ENCODE data around the gene TMF1. TPM values are rescaled to one million over a fixed set of nuclear protein-coding genes. Genes with fewer than 3 reads are reported as not detected.
A peak's percentile ranks its signal among the peaks of the same experiment; 100 is the strongest.

TMF1 gene
- total RNA-seq, 1 donor from 2014 or later, result 19.3 TPM

GRCh38 chr3:69014022-69014580, 38.0 kb downstream of the TMF1 start:
- no peak for TF ChIP-seq CTCF (IDR thresholded peaks at IDR 0.05; ENCODE audit: insufficient read depth, low read length, poor library complexity, severe bottlenecking)
- Histone ChIP-seq H3K4me3 (ENCODE audit: low read depth, low read length) (peak overlapping the region; percentile 76), H3K27me3 (ENCODE audit: control insufficient read depth, insufficient read depth, low read length) (no peaks in the 10 kb centered on the region), H3K36me3 (ENCODE audit: control insufficient read depth, insufficient read depth, low read length) (no peaks in the 10 kb centered on the region)
- no peak for DNase-seq (ENCODE audit: low read depth)

DNA sequence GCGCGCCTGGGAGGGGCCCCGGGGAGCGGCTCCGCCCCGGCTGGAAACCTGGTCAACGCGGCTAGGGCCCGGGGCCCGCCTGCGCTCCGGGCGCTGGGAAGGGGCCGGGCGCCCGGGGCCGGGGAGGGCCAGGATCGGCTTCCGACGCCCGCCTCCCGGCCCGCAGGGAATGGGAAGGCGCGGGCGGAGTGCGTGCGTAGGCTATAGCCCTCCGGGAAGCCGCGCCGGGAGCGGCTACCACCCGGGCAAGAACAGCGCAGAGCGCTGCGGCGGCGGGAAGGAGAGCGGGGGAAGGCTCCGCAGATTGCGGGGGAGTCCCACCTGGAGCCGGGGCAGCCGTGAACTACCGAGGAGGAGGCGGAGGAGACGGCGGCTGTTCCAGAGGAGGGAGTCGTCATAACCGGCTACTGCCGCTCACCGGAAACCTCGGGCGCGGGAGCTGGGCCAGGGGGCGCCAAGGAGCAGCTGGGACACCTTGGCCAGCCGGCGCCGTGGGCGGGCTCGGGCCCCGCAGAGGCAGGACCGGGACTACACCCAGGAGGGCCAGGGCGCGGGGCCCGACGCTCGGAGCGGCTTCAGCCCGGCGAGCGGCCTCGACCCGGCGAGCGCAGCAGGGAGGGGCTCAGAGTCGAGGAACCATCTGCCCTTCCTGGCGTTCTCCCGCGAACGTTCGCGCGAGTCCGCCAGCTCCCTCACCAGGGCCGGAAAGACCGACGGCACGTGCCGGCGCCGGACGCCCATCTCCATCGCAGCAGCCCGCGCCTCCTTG, 38.7 kb downstream of the TMF1 start, which contains the start of gene EOGT:
Gene EOGT (minus strand): TSS at position 432 of the 769 bp plus-strand sequence. CDS start 3,838 bp downstream, outside the sequence.
- H3K4me3 ChIP-seq (ENCODE audit: low read depth, low read length), result peak within 1 kb of the TSS; percentile 76
- no peaks in the 10 kb centered on the region for H3K27me3 ChIP-seq (ENCODE audit: control insufficient read depth, insufficient read depth, low read length)
- peak; percentile 43 for DNase-seq (ENCODE audit: low read depth)
- TF ChIP-seq CTCF (IDR thresholded peaks at IDR 0.05; ENCODE audit: insufficient read depth, low read length, poor library complexity, severe bottlenecking), result peak; percentile 58
- peaks cover 3% of the 10 kb centered on the region for H3K36me3 ChIP-seq (ENCODE audit: control insufficient read depth, insufficient read depth, low read length)

- no peak for TF ChIP-seq CTCF (IDR thresholded peaks at IDR 0.05; ENCODE audit: insufficient read depth, low read length, poor library complexity, severe bottlenecking)
- DNase-seq (ENCODE audit: low read depth), result no peak
- peaks cover 3% of the 10 kb centered on the region for H3K36me3 ChIP-seq (ENCODE audit: control insufficient read depth, insufficient read depth, low read length)
- H3K4me3 ChIP-seq (ENCODE audit: low read depth, low read length), result peak overlapping the region; percentile 76
- no peaks in the 10 kb centered on the region for H3K27me3 ChIP-seq (ENCODE audit: control insufficient read depth, insufficient read depth, low read length)
Observed at GRCh38 chr3:69012800-69013252, 39.3 kb downstream of the TMF1 start.

DNA sequence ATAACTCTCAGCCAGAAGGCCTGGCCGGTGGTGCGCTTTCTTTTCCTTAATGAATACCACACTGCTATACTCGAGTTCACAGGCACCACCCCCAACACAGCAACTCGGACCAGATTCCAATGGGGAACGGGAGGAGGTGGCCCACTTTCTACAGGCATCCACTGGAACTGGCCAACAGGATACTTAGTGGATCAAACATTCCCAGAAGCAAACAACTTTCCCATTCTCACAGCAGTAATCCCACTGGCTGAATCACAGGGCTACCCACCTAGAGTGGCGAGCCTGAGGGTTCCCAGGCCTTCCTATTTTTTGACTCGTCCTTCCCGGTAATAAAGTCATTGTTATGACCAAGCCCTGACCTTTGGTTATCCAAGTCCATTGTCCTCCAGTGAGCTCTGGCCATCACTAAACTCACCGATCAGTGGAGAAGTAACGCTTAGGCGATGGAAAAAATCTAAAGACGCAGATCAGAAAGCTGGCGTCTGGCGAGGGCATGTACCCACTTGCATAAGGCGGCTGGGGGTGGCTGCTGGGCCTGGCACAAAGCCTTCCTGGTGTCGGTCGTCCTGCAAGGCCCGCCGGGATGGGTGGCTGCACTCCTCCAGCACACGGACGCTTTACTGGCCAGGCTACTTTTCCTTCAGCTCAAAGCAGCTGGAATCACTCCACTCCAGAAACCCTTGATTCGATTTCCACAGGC, 39.9 kb downstream of the TMF1 start:
- H3K4me3 ChIP-seq (ENCODE audit: low read depth, low read length), result peak overlapping the region; percentile 76
- no peak for DNase-seq (ENCODE audit: low read depth)
- TF ChIP-seq CTCF (IDR thresholded peaks at IDR 0.05; ENCODE audit: insufficient read depth, low read length, poor library complexity, severe bottlenecking), result no peak
- H3K36me3 ChIP-seq (ENCODE audit: control insufficient read depth, insufficient read depth, low read length), result peaks cover 3% of the 10 kb centered on the region
- H3K27me3 ChIP-seq (ENCODE audit: control insufficient read depth, insufficient read depth, low read length), result no peaks in the 10 kb centered on the region

GRCh38 chr3:69011096-69011730, 40.9 kb downstream of the TMF1 start:
- Histone ChIP-seq H3K36me3 (ENCODE audit: control insufficient read depth, insufficient read depth, low read length) (peaks cover 3% of the 10 kb centered on the region), H3K4me3 (ENCODE audit: low read depth, low read length) (no peak overlapping the region), H3K27me3 (ENCODE audit: control insufficient read depth, insufficient read depth, low read length) (no peaks in the 10 kb centered on the region)
- no peak for DNase-seq (ENCODE audit: low read depth)
- no peak for TF ChIP-seq CTCF (IDR thresholded peaks at IDR 0.05; ENCODE audit: insufficient read depth, low read length, poor library complexity, severe bottlenecking)
